Upper lobe of right lung (tissue), 1 donor: ENCODE data around the gene TLX2. TPM values are rescaled to one million over a fixed set of nuclear protein-coding genes. Genes with fewer than 3 reads are reported as not detected.

ENCODE experiments used
- ATAC-seq: fragments of 200-7000 bp; cut with Tn5 transposase; one replicate; pipeline ENCODE4 v1.9.1; 2020; ENCODE audit warnings: mild to moderate bottlenecking, moderate library complexity
- DNase-seq: peaks from one replicate; pipeline ENCODE4 v3.0.0-alpha.2; 2020
- H3K27ac ChIP-seq: fragments of 200-600 bp; one replicate; pipeline ENCODE4 v1.8.0; 2022
- H3K27me3 ChIP-seq: fragments of 200-600 bp; one replicate; pipeline ENCODE4 v1.8.0; 2022; ENCODE audit warnings: mild to moderate bottlenecking
- H3K36me3 ChIP-seq: fragments of 200-600 bp; one replicate; pipeline ENCODE4 v1.8.0; 2022
- H3K4me1 ChIP-seq: fragments of 200-600 bp; one replicate; pipeline ENCODE4 v1.8.0; 2022
- H3K4me3 ChIP-seq: fragments of 200-600 bp; one replicate; pipeline ENCODE4 v1.8.0; 2022; ENCODE audit warnings: mild to moderate bottlenecking
- H3K9me3 ChIP-seq: fragments of 200-600 bp; one replicate; pipeline ENCODE4 v1.8.0; 2022
- CTCF ChIP-seq: fragments of 200-600 bp; IDR thresholded peaks from one replicate; pipeline ENCODE4 v1.8.0; 2022; ENCODE audit warnings: antibody characterized with exemption
- intact Hi-C: fragments of 100-400 bp; cut with DNase I; formaldehyde crosslinking; loops from one replicate; pipeline ENCODE4 v1.11.0; 2022
- total RNA-seq: library from RNA; stranded (reverse); fragmentation: NEBNext Ultra II Directional; extraction: Animal tissue kit (Norgen Biotek cat#: 25700); gene quantifications from one replicate; pipeline ENCODE4 v1.2.1, GENCODE V29; 2021
- donor health status: DM: no; HTN: yes; CAD: no; lungs with severe emphysema.

TLX2 gene
- total RNA-seq, 1 donor from 2014 or later: not detected

- Histone ChIP-seq H3K4me3 (no peak overlapping the region), H3K9me3 (no peaks in the 10 kb centered on the region), H3K27me3 (no peaks in the 10 kb centered on the region), H3K36me3 (no peaks in the 10 kb centered on the region), H3K27ac (no peak overlapping the region), H3K4me1 (peaks cover 19% of the 10 kb centered on the region)
- DNase-seq (no peak), ATAC-seq (no peak)
- TF ChIP-seq CTCF: no peak
- intact Hi-C loops: no loop called here
These were observed 36.0 kb downstream of the TLX2 start for GRCh38 chr2:74550231-74550630.

GRCh38 chr2:74551530-74551929 is 37.3 kb downstream of the TLX2 start:
- H3K27me3 ChIP-seq: no peaks in the 10 kb centered on the region
- peaks cover 19% of the 10 kb centered on the region for H3K4me1 ChIP-seq
- no peak overlapping the region for H3K27ac ChIP-seq
- H3K9me3 ChIP-seq: no peaks in the 10 kb centered on the region
- DNase-seq (no peak), ATAC-seq (no peak)
- TF ChIP-seq CTCF: no peak
- intact Hi-C loops: no loop called here
- no peak overlapping the region for H3K4me3 ChIP-seq
- no peaks in the 10 kb centered on the region for H3K36me3 ChIP-seq

DNA sequence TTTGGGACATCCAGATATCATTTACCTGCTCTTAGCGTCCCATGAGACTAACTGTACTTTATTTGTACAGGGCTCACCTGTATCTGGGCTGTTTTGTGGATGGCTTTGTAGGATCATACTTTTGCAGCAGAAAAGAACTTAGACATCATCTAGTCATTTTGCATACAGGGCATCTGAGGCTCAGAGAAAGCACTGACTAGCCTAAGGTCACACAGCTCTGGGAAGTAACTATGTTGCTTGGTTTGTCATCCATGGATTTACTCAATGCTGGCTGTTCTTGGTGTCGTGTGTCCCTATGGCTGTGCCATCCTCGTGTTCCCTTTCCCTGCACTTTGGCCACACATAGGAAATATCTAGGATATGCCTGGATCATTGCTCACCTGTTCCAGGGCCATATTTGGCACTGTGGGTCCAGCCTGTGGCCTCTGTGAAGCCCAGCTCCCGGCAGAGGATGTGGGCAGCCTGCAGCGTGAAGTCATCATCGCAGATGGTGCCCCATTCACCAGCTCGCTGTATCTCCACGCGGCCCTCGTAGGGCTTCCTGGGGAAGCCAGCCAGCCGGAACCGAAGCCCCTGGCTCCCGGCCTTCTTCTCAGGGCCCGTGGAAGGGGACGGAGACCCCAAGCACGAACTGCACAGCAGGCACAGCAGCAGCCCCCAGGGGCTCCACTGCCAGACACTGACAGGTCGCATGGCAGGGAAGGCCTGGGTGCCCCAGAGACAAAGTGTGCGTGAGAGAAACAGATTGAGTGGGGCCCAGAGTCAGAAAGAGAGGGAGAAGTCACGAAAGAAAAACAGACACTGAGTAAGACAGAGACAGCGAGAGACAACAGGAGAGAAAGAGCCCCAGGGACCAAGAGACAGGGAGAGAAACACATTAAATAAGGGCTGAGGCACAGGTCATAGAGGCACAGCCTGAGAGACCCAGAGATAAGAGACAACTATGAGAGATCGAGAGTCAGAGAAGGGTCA is 38.0 kb downstream of the TLX2 start:
- no peak for DNase-seq
- Histone ChIP-seq H3K4me3 (no peak overlapping the region), H3K9me3 (no peaks in the 10 kb centered on the region), H3K4me1 (peaks cover 19% of the 10 kb centered on the region), H3K36me3 (no peaks in the 10 kb centered on the region), H3K27me3 (no peaks in the 10 kb centered on the region), H3K27ac (no peak overlapping the region)
- no peak for TF ChIP-seq CTCF
- intact Hi-C loops: no loop called here
- ATAC-seq: no peak

DNA sequence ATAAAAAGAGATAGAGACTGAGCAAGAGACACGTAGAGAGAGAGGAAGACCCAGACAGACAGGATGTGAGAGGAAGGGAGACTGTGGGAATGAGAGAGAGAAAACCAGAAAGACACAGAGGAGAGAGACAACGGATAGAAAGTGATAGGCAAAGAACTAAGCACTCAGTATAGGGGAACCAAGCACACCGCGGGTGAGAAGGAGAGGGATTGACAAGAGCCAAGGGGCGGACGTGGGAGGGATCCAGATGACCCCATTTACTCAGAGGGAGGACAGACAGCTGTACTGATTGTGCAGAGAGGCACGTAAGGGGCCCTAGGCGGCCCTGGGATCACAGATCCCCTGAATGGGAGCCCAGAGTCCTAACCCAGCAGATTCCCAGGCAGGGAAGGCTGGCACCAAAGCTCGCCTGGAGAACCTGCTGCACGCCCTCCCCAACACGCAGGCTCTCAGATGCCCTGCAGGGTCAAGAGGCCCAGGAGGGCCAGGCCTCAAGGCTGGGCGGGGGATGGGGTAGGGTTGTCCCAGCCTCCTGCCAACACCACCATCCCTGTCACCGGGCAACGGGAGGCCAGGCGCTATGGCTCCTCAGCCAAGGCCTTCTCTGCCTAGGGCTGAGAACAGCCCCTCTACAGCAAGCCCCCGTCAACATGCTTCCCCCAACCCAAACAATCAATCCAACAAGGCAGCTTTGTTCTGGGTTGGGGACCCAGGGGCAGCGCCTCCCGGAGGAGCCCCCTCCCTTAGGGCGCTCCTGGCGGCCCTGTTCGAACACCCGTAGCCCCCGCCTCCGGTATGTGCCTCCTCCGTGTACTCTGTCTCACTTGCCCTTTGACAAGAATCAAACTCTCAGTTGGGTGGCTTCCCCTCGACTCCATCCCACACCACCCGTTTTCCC is 38.9 kb downstream of the TLX2 start:
- DNase-seq: no peak
- Histone ChIP-seq H3K4me1 (peaks cover 19% of the 10 kb centered on the region), H3K4me3 (peak overlapping the region; percentile 88), H3K36me3 (no peaks in the 10 kb centered on the region), H3K27me3 (no peaks in the 10 kb centered on the region), H3K9me3 (no peaks in the 10 kb centered on the region), H3K27ac (no peak overlapping the region)
- no peak for TF ChIP-seq CTCF
- no peak for ATAC-seq
- intact Hi-C loops: no loop called here

GRCh38 chr2:74553892-74554819 is 39.9 kb downstream of the TLX2 start, which contains the start of the genes DOK1 and LOXL3:
TSS of gene DOK1 (plus strand) at chr2:74554720. CDS start at chr2:74554755, 35 bp downstream.
TSS of gene LOXL3 (minus strand) at chr2:74553942. CDS start at chr2:74552634, 1,308 bp downstream.
- DNase-seq: peak; percentile 95
- TF ChIP-seq CTCF: no peak
- intact Hi-C loops: no loop called here
- H3K9me3 ChIP-seq: no peaks in the 10 kb centered on the region
- peak; percentile 88 for ATAC-seq
- peak within 1 kb of the TSS; percentile 88 for H3K4me3 ChIP-seq
- peak within 1 kb of the TSS; percentile 88 for H3K27ac ChIP-seq
- no peaks in the 10 kb centered on the region for H3K27me3 ChIP-seq
- H3K4me1 ChIP-seq: peaks cover 18% of the 10 kb centered on the region
- H3K36me3 ChIP-seq: no peaks in the 10 kb centered on the region
